HG02885 (cell line): Measurements from ENCODE around the gene CARNS1.
"Not testable (repeated sequence)": the region's sequence is repeated elsewhere in the genome, so short reads cannot be mapped to it uniquely, and the experiment has no call there.

Experiments used
- ATAC-seq: cut with Tn5 transposase; IDR thresholded peaks from one replicate; pipeline ENCODE4 v1.9.1; 2021; ENCODE audit warnings: mild to moderate bottlenecking; ENCODE audit not compliant: unreplicated experiment, poor library complexity

CARNS1 gene

DNA sequence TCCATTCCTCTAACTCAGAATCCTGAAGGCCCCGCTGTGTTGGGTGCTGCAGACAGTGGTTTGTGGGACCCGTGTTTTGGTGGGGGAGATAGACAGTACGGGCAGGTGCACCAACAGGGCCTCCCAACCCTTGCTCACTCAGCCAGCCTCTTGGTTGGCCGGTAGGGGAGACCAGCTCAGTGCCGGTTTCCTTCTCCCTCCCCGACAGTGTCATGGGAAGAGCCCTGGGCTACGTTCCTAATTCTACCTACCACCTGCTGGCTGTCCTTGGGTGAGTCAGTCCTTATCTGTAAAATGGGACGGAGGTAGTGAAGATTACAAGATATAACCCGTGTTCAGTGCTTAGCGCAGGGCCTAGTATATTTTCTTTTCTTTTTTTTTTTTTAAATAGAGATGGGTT lies 47.7 kb downstream of the CARNS1 start:
- ATAC-seq = no peak

DNA sequence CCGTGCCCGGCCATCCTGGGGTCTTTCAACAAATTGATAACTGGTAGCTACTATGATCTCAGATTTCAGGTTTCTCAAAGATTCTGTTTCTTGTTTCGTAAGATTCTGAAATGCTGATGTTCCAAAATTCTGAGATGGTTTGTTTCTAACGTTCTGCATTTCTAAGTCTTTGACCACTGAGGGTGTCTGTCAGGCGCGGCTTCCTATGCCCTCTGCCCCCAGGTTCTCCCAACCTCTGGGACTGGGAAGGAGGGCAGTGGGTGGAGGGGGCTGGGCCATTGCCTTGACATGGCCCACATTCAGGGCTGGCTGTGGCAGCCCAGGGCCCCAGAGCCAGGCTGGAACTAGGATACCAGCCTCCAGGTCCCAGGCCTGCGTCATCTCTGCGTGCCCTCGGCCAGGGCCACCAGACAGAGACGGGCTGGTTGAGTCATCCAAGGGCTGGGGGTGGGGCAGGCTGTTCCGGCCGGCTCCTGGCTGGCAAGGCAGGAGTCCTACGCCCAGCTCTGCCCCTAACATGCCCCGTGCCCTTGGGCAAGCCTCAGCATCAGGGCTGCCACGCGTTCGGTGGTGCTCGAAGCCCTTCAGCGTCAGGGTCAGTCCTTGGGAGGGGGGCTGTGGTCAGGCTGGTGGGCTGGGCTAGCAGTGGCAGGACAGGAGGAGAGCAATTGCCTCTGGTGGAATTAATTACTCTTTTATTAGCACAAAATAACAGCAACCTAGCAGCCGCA lies 48.4 kb downstream of the CARNS1 start:
- no peak for ATAC-seq

DNA sequence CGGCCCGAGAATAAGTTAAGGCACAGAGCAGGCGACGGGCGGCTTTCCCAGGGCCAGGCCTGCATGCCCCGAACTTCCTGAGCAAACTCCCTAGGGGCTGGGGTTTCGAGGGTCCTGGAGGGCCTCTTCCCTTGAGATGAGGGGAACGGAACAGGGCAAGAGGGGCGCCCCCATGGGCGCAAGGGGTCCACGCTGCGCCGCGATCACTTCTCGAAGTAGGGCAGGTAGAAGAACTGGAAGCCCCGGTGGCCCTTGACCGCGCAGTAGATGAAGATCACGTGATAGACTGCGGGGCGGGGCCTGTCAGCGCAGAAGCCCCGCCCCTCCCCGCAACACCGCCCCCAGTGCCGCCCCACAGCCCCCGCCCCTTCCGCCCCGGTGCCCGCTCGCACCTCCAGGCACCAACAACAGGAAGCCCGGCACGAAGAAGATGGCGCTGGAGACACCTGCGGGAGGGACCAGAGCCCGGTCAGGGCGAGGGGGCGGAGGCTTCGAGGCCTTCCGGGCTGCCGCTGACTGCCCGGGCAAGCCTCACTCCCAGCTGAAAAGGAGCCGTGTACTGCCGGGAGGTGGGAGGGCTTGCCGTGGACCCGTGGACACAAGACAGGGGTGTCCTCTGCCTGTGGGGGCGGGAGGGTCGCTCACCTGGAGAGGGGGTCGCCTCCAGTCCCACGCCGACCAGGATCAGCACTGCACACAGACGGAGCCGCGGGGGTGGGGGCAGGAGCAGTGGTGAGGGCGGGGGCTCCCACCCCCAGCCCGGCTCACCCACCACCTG lies 49.1 kb downstream of the CARNS1 start:
- peak; percentile 58 for ATAC-seq

DNA sequence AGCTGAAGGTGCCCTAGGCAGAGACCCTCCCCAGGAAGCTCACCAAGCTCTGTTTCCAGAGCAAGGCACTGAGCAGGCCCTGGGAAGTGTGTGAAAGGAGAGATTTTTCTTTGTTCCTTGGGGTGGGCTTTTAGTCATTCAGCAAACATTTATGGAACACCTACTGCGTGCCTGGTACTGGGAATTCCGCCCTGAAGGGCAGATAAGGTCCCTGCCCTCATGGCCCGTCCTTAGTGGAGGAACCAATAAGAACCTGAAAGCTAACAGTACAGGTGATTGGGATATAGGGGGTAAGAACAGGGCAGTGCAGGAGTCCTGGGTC lies 49.7 kb downstream of the CARNS1 start:
- ATAC-seq = no peak

DNA sequence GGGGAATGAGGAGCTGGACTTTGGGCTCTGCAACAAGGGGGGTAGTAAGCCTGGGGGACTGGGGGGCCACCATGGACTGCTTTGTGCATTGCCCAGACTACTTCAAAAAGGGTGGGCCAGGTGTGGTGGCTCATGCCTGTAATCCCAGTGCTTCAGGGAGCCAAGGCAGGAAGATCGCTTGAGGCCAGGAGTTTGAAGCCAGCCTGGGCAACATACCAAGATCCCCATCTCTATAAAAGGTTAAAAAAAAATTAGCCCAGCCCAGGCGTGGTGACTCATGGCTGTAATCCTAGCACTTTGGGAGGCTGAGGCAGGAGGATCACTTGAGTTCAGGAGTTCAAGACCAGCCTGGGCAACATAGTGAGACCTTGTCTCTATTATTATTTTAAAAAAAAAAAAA lies 50.1 kb downstream of the CARNS1 start:
- ATAC-seq = not testable (repeated sequence)

DNA sequence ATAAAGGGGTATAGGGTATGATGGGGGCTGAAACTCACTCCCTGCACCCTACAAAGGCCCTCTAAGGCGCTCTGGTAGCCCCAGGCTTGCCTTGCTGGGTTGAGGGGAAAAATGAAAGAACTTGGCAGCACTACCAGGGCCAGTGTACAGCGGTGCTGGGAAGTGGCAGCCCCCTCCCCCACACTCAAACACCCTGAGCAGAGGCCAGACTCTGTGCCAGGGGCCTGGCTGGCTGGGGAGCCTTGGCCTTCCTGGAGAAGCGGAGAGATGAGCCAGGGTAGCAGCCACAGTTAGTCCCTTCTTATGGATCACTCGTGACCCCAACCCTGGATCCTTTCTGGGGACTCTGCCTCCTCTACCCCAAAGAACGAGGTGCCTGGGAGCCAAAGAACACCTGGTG lies 50.9 kb downstream of the CARNS1 start:
- ATAC-seq = no peak

DNA sequence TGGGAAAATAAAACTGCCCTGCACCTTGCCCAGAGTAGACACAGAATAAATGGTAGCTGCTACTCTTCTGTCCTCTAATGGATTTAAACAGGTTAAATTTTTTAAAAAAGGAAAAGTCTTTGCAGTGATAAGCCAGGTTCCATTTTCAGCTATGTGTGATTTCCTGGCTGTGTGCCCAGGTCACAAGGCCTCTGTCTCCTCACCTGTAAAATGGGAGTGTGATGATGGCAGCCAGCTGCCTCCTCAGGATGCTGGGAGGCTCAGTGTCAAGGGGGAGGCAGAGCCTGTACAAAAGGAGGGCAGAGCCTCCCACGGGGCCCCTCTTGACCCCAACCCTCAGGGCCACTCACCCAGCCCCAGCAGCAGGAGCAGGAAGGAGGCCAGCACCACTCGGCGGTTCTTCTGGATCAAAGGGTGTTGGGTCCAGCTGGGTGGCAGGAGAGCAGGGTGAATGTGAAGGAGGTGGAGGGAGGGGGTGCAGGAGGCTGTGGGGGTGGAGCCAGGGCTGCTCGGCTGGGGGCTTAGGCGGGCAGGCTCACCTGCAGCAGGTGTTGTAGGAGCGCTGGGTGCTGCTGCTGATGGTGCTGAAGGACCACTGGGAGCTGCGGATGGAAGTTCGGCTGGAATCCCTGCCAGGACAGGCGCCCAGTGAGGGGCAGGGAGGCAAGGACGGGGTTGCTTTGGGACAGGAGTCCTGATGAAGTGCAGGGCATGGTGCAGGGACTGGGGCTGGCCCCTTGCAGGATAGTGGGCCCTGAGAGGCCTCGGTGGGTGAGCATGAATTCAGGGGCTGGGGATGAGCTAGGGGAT lies 51.7 kb downstream of the CARNS1 start:
- ATAC-seq = no peak

DNA sequence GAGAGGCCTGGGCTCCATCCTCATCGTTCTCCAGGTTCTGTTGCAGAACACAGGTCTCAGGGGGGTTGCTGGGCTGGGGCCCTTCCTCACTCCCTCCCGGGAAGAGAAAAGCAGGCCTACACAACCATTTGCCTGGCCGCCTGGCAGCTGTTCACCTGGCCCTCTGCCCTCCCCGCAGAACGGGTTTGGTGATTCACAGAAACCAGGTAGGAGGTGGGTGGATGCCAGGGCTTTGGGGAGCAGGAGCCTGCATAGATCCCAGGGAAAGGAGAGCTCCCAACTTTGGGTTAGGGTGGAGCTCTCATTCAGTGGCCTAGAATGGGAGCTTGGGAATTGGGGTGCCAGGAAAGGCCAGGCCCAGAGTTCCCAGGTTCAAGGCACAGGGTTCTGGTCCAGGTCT lies 52.6 kb downstream of the CARNS1 start:
- no peak for ATAC-seq

DNA sequence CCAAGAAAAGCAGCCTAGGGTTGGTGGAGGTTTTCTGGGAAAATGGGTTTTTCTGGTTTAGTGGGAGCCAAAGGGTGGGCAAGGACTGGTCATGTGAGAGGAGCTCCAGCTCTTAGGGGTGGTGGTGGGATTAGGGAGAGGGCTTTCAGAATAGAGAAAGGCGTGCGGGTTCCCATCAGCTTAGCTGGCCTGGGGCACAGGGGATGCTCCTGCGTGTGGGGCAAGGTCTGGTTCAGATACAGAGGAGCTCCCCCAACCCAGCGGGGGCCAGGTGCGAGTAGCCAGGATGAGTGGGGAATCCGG lies 52.9 kb downstream of the CARNS1 start:
- no peak for ATAC-seq

DNA sequence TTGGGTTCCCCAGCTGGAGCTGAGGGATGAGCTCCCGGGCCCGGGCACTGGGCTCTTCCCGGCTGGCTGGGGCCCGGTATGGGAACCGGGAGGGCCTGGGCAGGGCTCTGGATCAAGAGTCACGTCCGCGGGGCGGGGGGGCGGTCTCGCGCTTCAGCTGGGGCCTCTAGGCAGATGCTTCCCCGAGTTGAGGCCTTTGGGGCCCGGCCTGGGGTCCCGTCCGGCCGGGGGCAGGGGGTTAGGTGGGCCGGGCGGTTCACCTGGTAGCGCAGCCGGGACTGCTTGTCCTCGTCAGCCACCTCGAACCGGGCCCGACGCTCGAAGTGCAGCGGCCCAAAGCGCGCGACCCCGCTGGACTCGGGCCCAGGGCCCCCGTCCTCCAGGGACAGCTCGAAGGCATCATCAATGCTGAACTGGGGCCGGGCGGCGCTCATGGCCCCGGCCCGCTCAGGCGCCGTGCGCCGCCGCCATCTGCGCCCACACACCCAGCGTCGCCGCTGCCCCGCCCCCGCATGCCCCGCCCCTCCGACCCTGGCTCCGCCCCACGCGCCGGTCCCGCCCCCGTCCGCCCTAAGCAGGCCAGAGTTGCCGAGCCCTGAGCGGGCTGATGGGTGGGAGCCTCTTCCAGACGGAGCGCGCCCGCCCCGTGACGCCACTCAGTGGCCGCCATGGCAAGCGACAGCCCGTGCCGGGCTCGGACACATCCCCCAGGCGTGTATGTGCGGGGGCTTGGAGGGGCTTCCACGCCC lies 53.5 kb downstream of the CARNS1 start, which contains the start of gene TMEM134:
Gene TMEM134, minus strand, starts transcription at position 493 of the 749 bp plus-strand sequence. Its CDS starts 59 bp downstream, at position 434.
- peak; percentile 78 for ATAC-seq

DNA sequence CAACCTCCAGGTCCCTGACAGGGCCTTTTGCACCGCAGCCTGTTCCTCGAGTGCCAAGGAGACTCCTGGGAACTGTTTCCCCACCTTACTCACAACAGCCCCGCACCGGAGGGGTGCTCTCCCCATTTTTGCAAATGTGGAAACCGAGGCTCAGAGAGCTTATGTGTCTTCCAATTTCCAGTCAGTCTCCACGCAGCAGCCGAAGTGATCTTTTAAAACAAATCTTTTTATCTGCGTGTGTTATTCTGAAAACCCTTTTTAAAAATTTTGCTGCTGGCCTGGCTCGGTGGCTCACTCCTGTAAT lies 54.0 kb downstream of the CARNS1 start:
- ATAC-seq = no peak

DNA sequence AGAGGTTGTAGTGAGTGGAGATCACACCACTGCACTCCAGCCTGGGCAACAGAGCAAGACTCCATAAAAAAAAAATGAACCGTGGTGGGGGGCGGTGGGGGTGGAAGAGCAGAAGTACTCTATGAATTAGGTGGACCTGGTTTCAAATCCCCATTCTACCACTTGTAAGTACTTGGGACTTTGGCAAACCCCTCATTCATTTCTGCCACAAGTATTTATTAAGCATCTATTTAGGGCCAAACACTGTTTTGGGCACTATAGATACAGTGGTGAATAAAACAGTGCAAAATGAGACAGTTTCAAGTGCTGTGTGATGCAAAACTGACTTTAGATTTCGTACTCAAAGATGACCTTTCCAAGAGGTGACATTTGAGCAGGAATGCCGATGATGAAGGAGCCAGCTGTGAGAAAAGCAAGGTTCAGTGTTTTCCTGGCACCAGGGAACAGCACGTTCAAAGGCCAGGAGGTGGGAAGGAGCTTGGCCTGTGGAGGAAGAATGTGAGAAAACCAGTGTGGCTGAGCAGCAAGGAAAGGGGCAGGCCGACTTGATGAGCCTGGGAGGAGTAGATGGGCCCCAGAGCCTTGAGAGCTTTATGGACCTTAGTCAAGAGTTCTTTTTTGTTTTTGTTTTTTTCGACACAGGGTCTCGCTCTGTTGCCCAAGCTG lies 55.0 kb downstream of the CARNS1 start:
- no peak for ATAC-seq

DNA sequence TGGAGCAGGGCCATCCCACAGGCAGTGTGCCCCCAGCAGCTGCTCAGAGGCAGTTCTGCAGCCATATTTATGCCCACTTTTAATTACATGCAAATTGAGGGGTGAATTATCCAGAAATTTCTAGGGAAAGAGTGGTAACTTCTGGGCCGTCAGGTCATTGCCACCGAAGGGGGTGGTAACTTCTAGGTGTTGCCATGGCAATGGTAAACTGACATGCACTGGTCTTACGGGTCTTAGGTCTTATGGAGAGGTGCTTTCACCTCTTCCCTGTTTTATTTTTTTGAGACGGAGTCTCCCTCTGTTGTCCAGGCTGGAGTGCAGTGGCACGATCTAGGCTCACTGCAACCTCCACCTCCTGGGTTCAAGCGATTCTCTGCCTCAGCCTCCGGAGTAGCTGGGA lies 57.4 kb downstream of the CARNS1 start:
- no peak for ATAC-seq
